HEK293 (cell line): Measurements from ENCODE around the gene MLX.

Experiments
- EGR2 ChIP-seq: fragments of 450-650 bp; formaldehyde crosslinking; IDR thresholded peaks from 2 replicates; pipeline ENCODE4 v1.5.1; 2016; ENCODE audit warnings: low read depth, missing biosample characterization, missing genetic modification characterization
- FEZF1 ChIP-seq: fragments of 450-650 bp; formaldehyde crosslinking; IDR thresholded peaks from 2 replicates; pipeline ENCODE4 v1.5.1; 2016; ENCODE audit warnings: missing biosample characterization, missing genetic modification characterization
- GFI1B ChIP-seq: fragments of 450-650 bp; formaldehyde crosslinking; IDR thresholded peaks from 2 replicates; pipeline ENCODE4 v1.5.1; 2016; ENCODE audit warnings: missing biosample characterization, missing genetic modification characterization
- GLI2 ChIP-seq: fragments of 450-650 bp; formaldehyde crosslinking; IDR thresholded peaks from 2 replicates; pipeline ENCODE4; 2017; ENCODE audit warnings: missing biosample characterization, missing genetic modification characterization, low read depth, borderline replicate concordance
- HOXC10 ChIP-seq: sonication (generic); formaldehyde crosslinking; IDR thresholded peaks from 2 replicates; pipeline ENCODE4 v1.8.1; 2023; ENCODE audit warnings: mild to moderate bottlenecking, missing genetic modification reagents
- IKZF3 ChIP-seq: fragments of 450-650 bp; IDR thresholded peaks from 2 replicates; pipeline ENCODE4 v1.5.0; 2018; ENCODE audit warnings: missing biosample characterization, mild to moderate bottlenecking, missing genetic modification characterization, moderate library complexity
- INSM2 ChIP-seq: fragments of 450-650 bp; formaldehyde crosslinking; IDR thresholded peaks from 2 replicates; pipeline ENCODE4 v1.5.1; 2016; ENCODE audit warnings: missing biosample characterization, missing genetic modification characterization
- MYNN ChIP-seq: fragments of 450-650 bp; formaldehyde crosslinking; IDR thresholded peaks from 2 replicates; pipeline ENCODE4 v1.5.1; 2016; ENCODE audit warnings: missing biosample characterization, missing genetic modification characterization, borderline replicate concordance
- PRDM1 ChIP-seq: fragments of 450-650 bp; formaldehyde crosslinking; IDR thresholded peaks from 2 replicates; pipeline ENCODE4; 2016; ENCODE audit warnings: missing biosample characterization, missing genetic modification characterization
- ZFP3 ChIP-seq: fragments of 450-650 bp; formaldehyde crosslinking; IDR thresholded peaks from 2 replicates; pipeline ENCODE4 v1.5.1; 2016; ENCODE audit warnings: low read depth, missing biosample characterization, missing genetic modification characterization
- ZNF169 ChIP-seq: fragments of 450-650 bp; formaldehyde crosslinking; IDR thresholded peaks from 2 replicates; pipeline ENCODE4 v1.5.1; 2016; ENCODE audit warnings: missing biosample characterization, missing genetic modification characterization
- ZNF175 ChIP-seq: fragments of 450-650 bp; formaldehyde crosslinking; IDR thresholded peaks from 2 replicates; pipeline ENCODE4 v1.5.1; 2016; ENCODE audit warnings: missing biosample characterization, missing genetic modification characterization
- ZNF18 ChIP-seq: fragments of 450-650 bp; formaldehyde crosslinking; IDR thresholded peaks from 2 replicates; pipeline ENCODE4 v1.5.1; 2016; ENCODE audit warnings: missing biosample characterization, missing genetic modification characterization
- ZNF211 ChIP-seq: fragments of 450-650 bp; formaldehyde crosslinking; IDR thresholded peaks from 2 replicates; pipeline ENCODE4 v1.5.1; 2016; ENCODE audit warnings: low read depth, missing biosample characterization, missing genetic modification characterization
- ZNF311 ChIP-seq: fragments of 450-650 bp; formaldehyde crosslinking; IDR thresholded peaks from 2 replicates; pipeline ENCODE4 v1.5.1; 2017; ENCODE audit warnings: missing biosample characterization, missing genetic modification characterization, borderline replicate concordance
- ZNF335 ChIP-seq: fragments of 450-650 bp; formaldehyde crosslinking; conservative IDR thresholded peaks from 2 replicates; pipeline ENCODE4 v1.5.1; 2016; ENCODE audit warnings: missing biosample characterization, missing genetic modification characterization
- ZNF423 ChIP-seq: fragments of 450-650 bp; formaldehyde crosslinking; IDR thresholded peaks from 2 replicates; pipeline ENCODE4 v1.5.1; 2016; ENCODE audit warnings: missing biosample characterization, missing genetic modification characterization
- ZNF48 ChIP-seq: fragments of 450-650 bp; formaldehyde crosslinking; IDR thresholded peaks from 2 replicates; pipeline ENCODE4 v1.5.1; 2016; ENCODE audit warnings: missing biosample characterization, missing genetic modification characterization
- ZNF544 ChIP-seq: fragments of 450-650 bp; formaldehyde crosslinking; IDR thresholded peaks from 2 replicates; pipeline ENCODE4 v1.5.0; 2017; ENCODE audit warnings: missing biosample characterization, missing genetic modification characterization
- ZNF610 ChIP-seq: fragments of 450-650 bp; formaldehyde crosslinking; IDR thresholded peaks from 2 replicates; pipeline ENCODE4 v1.5.1; 2016; ENCODE audit warnings: missing biosample characterization, missing genetic modification characterization, borderline replicate concordance
- ZNF623 ChIP-seq: fragments of 450-650 bp; formaldehyde crosslinking; IDR thresholded peaks from 2 replicates; pipeline ENCODE4 v1.5.1; 2016; ENCODE audit warnings: missing biosample characterization, missing genetic modification characterization
- ZNF768 ChIP-seq: fragments of 450-650 bp; formaldehyde crosslinking; IDR thresholded peaks from 2 replicates; pipeline ENCODE4 v1.5.1; 2018; ENCODE audit warnings: missing biosample characterization, mild to moderate bottlenecking, missing genetic modification characterization
- ZNF777 ChIP-seq: fragments of 450-650 bp; formaldehyde crosslinking; IDR thresholded peaks from 2 replicates; pipeline ENCODE4 v1.5.1; 2017; ENCODE audit warnings: missing biosample characterization, missing genetic modification characterization, borderline replicate concordance
- TF ChIP-seq, protein P1 (sequence below): fragments of 450-650 bp; formaldehyde crosslinking; IDR thresholded peaks from 2 replicates; pipeline ENCODE4 v1.5.1; 2017; ENCODE audit warnings: missing biosample characterization, missing genetic modification characterization
- TF ChIP-seq, protein P2 (sequence below): fragments of 450-650 bp; formaldehyde crosslinking; IDR thresholded peaks from 2 replicates; pipeline ENCODE4 v1.5.1; 2016; ENCODE audit warnings: missing biosample characterization, missing genetic modification characterization
- TF ChIP-seq, protein P3 (sequence below): fragments of 450-650 bp; formaldehyde crosslinking; IDR thresholded peaks from 2 replicates; pipeline ENCODE4 v1.5.0; 2017; ENCODE audit warnings: missing biosample characterization, missing genetic modification characterization, borderline replicate concordance
- TF ChIP-seq, protein P4 (sequence below): fragments of 450-650 bp; formaldehyde crosslinking; IDR thresholded peaks from 2 replicates; pipeline ENCODE4 v1.5.1; 2016; ENCODE audit warnings: missing biosample characterization, missing genetic modification characterization
- TF ChIP-seq, protein P5 (sequence below): fragments of 450-650 bp; formaldehyde crosslinking; IDR thresholded peaks from 2 replicates; pipeline ENCODE4 v1.5.1; 2016; ENCODE audit warnings: missing biosample characterization, missing genetic modification characterization, borderline replicate concordance

The MLX gene

DNA sequence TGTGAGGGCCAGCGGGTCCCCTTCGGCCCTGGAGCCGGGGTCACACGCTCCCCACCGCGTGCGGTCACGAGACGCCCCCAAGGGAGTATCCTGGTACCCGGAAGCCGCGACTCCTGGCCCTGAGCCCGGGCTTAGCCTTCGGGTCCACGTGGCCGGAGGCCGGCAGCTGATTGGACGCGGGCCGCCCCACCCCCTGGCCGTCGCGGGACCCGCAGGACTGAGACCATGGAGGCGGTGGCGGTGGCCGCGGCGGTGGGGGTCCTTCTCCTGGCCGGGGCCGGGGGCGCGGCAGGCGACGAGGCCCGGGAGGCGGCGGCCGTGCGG lies 30.9 kb upstream of the MLX start, which contains the start of gene NAGLU (continued):
- TF ChIP-seq MYNN (tag by site-specific recombination): no peak
- TF ChIP-seq, protein P1, sequence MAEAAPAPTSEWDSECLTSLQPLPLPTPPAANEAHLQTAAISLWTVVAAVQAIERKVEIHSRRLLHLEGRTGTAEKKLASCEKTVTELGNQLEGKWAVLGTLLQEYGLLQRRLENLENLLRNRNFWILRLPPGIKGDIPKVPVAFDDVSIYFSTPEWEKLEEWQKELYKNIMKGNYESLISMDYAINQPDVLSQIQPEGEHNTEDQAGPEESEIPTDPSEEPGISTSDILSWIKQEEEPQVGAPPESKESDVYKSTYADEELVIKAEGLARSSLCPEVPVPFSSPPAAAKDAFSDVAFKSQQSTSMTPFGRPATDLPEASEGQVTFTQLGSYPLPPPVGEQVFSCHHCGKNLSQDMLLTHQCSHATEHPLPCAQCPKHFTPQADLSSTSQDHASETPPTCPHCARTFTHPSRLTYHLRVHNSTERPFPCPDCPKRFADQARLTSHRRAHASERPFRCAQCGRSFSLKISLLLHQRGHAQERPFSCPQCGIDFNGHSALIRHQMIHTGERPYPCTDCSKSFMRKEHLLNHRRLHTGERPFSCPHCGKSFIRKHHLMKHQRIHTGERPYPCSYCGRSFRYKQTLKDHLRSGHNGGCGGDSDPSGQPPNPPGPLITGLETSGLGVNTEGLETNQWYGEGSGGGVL (tag by site-specific recombination): no peak; the same call in 1 of the 2 replicates
- TF ChIP-seq, protein P2, sequence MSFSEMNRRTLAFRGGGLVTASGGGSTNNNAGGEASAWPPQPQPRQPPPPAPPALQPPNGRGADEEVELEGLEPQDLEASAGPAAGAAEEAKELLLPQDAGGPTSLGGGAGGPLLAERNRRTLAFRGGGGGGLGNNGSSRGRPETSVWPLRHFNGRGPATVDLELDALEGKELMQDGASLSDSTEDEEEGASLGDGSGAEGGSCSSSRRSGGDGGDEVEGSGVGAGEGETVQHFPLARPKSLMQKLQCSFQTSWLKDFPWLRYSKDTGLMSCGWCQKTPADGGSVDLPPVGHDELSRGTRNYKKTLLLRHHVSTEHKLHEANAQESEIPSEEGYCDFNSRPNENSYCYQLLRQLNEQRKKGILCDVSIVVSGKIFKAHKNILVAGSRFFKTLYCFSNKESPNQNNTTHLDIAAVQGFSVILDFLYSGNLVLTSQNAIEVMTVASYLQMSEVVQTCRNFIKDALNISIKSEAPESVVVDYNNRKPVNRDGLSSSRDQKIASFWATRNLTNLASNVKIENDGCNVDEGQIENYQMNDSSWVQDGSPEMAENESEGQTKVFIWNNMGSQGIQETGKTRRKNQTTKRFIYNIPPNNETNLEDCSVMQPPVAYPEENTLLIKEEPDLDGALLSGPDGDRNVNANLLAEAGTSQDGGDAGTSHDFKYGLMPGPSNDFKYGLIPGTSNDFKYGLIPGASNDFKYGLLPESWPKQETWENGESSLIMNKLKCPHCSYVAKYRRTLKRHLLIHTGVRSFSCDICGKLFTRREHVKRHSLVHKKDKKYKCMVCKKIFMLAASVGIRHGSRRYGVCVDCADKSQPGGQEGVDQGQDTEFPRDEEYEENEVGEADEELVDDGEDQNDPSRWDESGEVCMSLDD: peak; percentile 89
- no peak for TF ChIP-seq HOXC10 (CRISPR knock-in tag)
- TF ChIP-seq, protein P3, sequence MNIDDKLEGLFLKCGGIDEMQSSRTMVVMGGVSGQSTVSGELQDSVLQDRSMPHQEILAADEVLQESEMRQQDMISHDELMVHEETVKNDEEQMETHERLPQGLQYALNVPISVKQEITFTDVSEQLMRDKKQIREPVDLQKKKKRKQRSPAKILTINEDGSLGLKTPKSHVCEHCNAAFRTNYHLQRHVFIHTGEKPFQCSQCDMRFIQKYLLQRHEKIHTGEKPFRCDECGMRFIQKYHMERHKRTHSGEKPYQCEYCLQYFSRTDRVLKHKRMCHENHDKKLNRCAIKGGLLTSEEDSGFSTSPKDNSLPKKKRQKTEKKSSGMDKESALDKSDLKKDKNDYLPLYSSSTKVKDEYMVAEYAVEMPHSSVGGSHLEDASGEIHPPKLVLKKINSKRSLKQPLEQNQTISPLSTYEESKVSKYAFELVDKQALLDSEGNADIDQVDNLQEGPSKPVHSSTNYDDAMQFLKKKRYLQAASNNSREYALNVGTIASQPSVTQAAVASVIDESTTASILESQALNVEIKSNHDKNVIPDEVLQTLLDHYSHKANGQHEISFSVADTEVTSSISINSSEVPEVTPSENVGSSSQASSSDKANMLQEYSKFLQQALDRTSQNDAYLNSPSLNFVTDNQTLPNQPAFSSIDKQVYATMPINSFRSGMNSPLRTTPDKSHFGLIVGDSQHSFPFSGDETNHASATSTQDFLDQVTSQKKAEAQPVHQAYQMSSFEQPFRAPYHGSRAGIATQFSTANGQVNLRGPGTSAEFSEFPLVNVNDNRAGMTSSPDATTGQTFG: no peak
- TF ChIP-seq FEZF1 (tag by site-specific recombination): no peak
- TF ChIP-seq, protein P4, sequence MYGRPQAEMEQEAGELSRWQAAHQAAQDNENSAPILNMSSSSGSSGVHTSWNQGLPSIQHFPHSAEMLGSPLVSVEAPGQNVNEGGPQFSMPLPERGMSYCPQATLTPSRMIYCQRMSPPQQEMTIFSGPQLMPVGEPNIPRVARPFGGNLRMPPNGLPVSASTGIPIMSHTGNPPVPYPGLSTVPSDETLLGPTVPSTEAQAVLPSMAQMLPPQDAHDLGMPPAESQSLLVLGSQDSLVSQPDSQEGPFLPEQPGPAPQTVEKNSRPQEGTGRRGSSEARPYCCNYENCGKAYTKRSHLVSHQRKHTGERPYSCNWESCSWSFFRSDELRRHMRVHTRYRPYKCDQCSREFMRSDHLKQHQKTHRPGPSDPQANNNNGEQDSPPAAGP (tag by site-specific recombination): peak; percentile 83; the same call in 1 of the 2 replicates
- no peak for TF ChIP-seq ZNF623
- TF ChIP-seq, protein P5, sequence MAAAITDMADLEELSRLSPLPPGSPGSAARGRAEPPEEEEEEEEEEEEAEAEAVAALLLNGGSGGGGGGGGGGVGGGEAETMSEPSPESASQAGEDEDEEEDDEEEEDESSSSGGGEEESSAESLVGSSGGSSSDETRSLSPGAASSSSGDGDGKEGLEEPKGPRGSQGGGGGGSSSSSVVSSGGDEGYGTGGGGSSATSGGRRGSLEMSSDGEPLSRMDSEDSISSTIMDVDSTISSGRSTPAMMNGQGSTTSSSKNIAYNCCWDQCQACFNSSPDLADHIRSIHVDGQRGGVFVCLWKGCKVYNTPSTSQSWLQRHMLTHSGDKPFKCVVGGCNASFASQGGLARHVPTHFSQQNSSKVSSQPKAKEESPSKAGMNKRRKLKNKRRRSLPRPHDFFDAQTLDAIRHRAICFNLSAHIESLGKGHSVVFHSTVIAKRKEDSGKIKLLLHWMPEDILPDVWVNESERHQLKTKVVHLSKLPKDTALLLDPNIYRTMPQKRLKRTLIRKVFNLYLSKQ (tag by site-specific recombination): no peak
- no peak for TF ChIP-seq GFI1B (tag by site-specific recombination)
- no peak for TF ChIP-seq GLI2 (tag by site-specific recombination)
- TF ChIP-seq PRDM1 (tag by site-specific recombination): no peak
- TF ChIP-seq ZNF169 (tag by site-specific recombination): no peak
- no peak for TF ChIP-seq ZNF335
- peak; percentile 83 for TF ChIP-seq IKZF3 (tag by site-specific recombination)
- TF ChIP-seq ZNF311 (tag by site-specific recombination): no peak
- TF ChIP-seq ZNF18 (tag by site-specific recombination): no peak; the same call in 1 of the 2 replicates
- no peak for TF ChIP-seq ZNF544 (tag by site-specific recombination)
- no peak for TF ChIP-seq ZFP3 (tag by site-specific recombination)
- no peak for TF ChIP-seq EGR2 (tag by site-specific recombination)
- TF ChIP-seq ZNF423: peak; percentile 97
- TF ChIP-seq ZNF175 (tag by site-specific recombination): no peak
- peak; percentile 88 for TF ChIP-seq ZNF610 (tag by site-specific recombination)
- TF ChIP-seq ZNF48 (tag by site-specific recombination): no peak
- TF ChIP-seq ZNF211: no peak
- TF ChIP-seq INSM2 (tag by site-specific recombination): peak; percentile 82
- no peak for TF ChIP-seq ZNF768 (tag by site-specific recombination)
- TF ChIP-seq ZNF777 (tag by site-specific recombination): no peak
